GM18519 (cell line): ENCODE results near the gene GRAMD4.
"Not testable (repeated sequence)": the region's sequence is repeated elsewhere in the genome, so short reads cannot be mapped to it uniquely, and the experiment has no call there.

Experiments
- ATAC-seq: cut with Tn5 transposase; IDR thresholded peaks from one replicate; pipeline ENCODE4 v1.9.1; 2021; ENCODE audit warnings: mild to moderate bottlenecking, moderate library complexity; ENCODE audit not compliant: unreplicated experiment, low FRiP score

The GRAMD4 gene

GRCh38 chr22:46617986-46618647, 2.1 kb upstream of the GRAMD4 start:
- no peak for ATAC-seq

GRCh38 chr22:46618667-46619066, 1.5 kb upstream of the GRAMD4 start:
- ATAC-seq, result no peak

- no peak for ATAC-seq
These were observed 851 bp upstream of the GRAMD4 start for GRCh38 chr22:46619240-46619829.

GRCh38 chr22:46620588-46621242, 529 bp downstream of the GRAMD4 start:
- ATAC-seq, result no peak

GRCh38 chr22:46621243-46621930, 1.2 kb downstream of the GRAMD4 start:
- not testable (repeated sequence) for ATAC-seq

GRCh38 chr22:46622081-46622521, 1.9 kb downstream of the GRAMD4 start:
- no peak for ATAC-seq

- no peak for ATAC-seq
These were observed 5.1 kb downstream of the GRAMD4 start for GRCh38 chr22:46625113-46625842.

GRCh38 chr22:46625843-46626349, 5.7 kb downstream of the GRAMD4 start:
- no peak for ATAC-seq

- ATAC-seq, result no peak
These were observed 6.2 kb downstream of the GRAMD4 start for GRCh38 chr22:46626356-46626755.

GRCh38 chr22:46626911-46627805, 7.0 kb downstream of the GRAMD4 start:
- ATAC-seq, result no peak

GRCh38 chr22:46627806-46628482, 7.8 kb downstream of the GRAMD4 start:
- ATAC-seq, result no peak

GRCh38 chr22:46628756-46629155, 8.6 kb downstream of the GRAMD4 start:
- ATAC-seq, result no peak

GRCh38 chr22:46629291-46629690, 9.1 kb downstream of the GRAMD4 start:
- ATAC-seq, result no peak

GRCh38 chr22:46631113-46631512, 10.9 kb downstream of the GRAMD4 start:
- ATAC-seq, result no peak

- no peak for ATAC-seq
These were observed 12.6 kb downstream of the GRAMD4 start for GRCh38 chr22:46632646-46633249.

- no peak for ATAC-seq
These were observed 13.2 kb downstream of the GRAMD4 start for GRCh38 chr22:46633334-46633890.

GRCh38 chr22:46634011-46634699, 14.0 kb downstream of the GRAMD4 start:
- no peak for ATAC-seq
